ENCODE results near the gene PARD3.
"Not testable (repeated sequence)": the region's sequence is repeated elsewhere in the genome, so short reads cannot be mapped to it uniquely, and the experiment has no call there.

PARD3 gene

GRCh38 chr10:34280599-34281374 is 534.3 kb downstream of the PARD3 start:
- DNase-seq = no peak

- no peak for DNase-seq
These were observed 539.4 kb downstream of the PARD3 start for GRCh38 chr10:34275626-34276130.

DNA sequence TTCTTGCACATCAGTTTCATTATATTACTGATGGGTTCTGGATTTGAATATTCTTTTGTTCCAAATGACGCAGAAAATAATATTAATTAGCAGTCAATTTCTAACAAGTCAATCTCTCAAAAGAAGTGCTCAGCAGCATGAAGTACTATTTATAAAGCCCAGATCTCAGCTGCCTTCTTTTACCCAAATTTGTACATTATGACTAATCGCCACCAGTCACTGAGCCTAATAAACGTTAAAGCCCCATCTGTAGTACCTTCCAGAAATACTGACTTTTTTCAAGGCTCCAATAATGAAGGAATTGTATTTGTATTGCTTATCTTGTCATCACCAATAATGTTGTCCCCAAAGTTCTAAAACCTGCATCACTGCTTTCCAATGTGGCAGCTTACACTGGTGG is 540.2 kb downstream of the PARD3 start:
- no peak for DNase-seq

DNA sequence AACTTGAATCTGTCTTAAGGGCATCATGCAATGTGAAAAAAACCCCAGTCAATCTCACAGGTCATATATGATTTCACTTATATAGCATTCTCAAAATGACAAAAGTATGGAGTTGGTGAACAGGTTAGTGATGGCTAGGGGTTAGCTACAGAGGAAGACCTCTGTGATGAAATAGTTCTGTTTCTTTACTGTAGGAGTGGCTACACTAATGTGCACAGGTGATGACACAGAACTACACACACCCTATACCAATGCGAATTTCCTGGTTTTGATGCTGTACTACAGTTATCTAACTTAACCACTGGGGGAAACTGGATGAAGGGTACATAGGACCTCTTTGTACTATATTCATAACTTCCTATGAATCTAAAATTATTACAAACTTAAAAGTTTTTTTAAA is 541.8 kb downstream of the PARD3 start:
- DNase-seq = no peak

DNA sequence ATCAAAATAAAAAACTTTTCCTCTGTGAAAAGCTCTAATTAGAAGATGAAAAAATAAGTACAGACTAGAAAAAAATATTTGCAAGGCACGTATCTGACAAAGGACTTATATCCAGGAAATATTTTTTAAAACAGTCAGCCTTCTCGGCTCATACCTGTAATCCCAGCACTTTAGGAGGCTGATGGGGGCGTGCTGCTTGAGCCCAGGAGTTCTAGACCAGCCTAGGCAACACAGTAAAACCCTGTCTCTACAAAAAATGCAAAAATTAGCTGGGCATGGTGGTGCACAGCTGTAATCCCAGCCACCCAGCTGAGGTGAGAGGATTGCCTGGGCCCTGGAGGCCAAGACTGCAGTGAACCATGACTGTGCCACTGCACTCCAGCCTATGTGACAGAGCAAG is 542.8 kb downstream of the PARD3 start:
- DNase-seq = no peak

DNA sequence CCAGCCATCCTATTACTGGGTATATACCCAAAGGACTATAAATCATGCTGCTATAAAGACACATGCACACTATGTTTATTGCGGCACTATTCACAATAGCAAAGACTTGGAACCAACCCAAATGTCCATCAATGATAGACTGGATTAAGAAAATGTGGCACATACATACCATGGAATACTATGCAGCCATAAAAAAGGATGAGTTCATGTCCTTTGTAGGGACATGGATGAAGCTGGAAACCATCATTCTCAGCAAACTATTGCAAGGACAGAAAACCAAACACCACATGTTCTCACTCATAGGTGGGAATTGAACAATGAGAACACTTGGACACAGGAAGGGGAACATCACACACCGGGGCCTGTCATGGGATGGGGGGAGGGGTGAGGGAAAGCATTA is 546.7 kb downstream of the PARD3 start:
- not testable (repeated sequence) for DNase-seq

DNA sequence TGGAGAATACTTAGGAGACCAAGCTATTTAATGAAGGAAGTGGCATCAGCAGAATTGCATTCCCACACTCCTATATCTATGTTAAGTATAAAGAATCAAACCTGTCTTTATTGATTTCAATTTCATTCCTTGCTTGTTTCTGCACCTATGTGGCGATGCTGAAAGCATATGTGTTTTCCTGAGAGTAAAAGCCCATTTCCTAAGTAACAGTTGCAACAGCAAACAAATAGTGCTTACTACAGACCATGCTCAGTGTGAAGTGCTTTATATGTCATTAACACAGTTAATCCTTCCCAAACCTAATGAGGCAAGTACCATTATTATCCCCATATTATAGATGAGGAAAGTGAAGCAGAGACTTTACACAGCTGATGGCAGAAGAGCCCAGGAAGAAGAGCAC is 552.1 kb downstream of the PARD3 start:
- DNase-seq = peak; percentile 19

DNA sequence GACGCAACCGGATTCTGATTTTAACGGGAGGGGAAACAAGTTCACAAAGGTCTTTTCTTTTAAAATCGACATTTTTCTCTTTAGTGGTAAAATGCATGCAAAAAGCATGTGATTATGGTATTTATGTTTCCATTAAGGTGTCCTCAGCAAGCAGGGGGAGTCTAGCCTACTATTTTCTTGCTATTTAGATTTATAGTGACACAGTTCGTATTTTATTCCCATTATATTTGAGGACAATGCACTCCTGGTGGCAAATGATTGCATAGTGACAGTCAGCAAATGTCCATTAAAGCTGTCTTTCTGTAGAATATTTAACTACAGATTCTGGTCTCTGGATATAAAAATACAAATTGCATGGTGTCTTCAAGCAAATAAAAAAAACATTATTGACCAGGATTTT is 554.2 kb downstream of the PARD3 start:
- no peak for DNase-seq

- DNase-seq = no peak
These were observed 558.9 kb downstream of the PARD3 start for GRCh38 chr10:34256216-34256615.

DNA sequence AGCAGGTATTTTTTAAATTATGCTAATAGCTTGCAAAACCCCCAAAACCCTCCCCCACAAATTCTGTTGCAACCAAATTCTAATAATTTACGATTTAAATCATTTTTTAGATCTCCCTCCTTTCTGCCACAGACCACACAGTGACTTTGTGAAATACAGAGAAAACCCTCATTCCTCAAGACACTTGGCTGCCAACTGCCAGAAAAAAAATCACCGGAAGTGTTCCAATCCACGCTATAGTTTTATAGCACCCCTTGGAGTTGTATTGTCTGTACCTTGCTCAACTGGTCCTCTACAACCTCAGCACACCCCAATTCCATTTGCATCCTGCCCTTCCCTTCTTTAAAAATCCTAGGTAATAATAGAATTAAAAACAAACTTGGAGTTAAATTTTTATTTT is 560.1 kb downstream of the PARD3 start:
- no peak for DNase-seq

GRCh38 chr10:34254596-34254995 is 560.5 kb downstream of the PARD3 start:
- DNase-seq = peak; percentile 5

- no peak for DNase-seq
These were observed 563.0 kb downstream of the PARD3 start for GRCh38 chr10:34252111-34252510.

- no peak for DNase-seq
These were observed 563.9 kb downstream of the PARD3 start for GRCh38 chr10:34251177-34251576.

DNA sequence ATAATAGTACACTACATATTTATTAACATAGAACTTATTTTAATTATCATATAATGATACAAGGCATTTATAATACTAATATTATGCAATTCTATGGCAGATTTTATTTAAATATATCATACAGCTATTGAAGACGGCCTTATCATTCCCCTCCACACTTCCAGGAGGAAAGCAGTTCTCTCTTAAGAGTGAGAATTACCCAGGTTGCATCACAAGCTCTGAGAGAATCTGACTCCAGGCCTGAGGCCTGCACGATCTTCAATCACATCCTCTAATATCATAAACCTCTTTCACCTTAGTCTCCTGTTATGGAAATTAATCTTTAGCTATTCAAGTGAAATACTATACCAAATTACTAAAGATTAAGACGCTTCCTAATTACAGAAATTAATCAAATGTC is 564.4 kb downstream of the PARD3 start:
- DNase-seq = no peak

DNA sequence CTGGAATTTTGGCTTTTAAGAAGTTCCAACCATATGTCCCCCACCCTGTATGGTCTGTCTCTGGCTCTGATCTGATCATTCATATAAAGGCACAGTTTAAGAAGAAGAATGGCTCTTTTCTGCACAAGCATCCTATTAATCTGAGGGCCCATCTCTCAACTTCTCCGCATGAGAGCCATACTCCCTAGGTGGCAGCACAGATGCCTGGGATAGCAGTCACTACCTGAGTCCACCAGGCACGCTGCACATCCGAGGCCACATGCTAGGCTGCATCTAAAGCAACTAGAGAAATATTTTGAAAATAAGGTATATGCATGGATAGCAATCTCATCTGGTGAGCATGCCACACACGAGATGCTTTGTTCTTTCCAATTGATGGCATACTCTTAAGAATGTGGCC is 565.5 kb downstream of the PARD3 start:
- peak; percentile 48 for DNase-seq

GRCh38 chr10:34247560-34247959 is 567.5 kb downstream of the PARD3 start:
- no peak for DNase-seq

DNA sequence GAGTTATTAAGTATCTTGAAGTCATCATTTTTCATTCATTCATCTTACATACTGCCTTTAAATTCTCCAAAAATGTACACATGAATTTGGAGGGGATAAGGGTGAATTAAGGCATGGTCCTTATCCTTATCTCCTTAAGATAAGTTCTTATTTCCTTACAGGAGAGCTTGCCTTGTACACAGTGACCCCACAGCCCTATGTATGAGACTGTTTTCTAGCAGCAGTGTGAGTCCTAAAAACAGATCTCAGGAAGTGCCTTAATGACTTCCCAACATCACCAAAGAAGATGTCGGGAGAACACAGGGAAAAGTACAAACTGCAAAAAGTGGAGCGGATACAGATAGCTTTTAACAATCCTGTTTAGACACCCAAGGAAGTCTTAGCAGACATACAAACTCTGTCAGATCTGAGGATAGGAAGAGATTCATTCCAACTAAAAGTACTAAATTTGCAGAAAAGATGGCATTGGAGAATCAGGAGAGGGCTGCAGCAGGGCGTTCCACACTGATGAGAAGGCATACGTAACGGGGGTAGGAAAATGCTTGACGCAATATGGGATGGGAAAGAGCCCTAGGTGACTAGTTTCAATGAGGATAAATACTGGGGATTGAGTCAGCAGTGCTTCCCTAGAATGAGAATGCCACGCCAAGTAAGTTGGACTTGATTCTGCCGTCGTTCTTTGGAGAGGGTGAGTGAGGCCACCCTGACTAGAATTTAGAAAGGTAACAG is 570.2 kb downstream of the PARD3 start:
- DNase-seq = no peak

GRCh38 chr10:34241226-34242000 is 573.7 kb downstream of the PARD3 start:
- no peak for DNase-seq

DNA sequence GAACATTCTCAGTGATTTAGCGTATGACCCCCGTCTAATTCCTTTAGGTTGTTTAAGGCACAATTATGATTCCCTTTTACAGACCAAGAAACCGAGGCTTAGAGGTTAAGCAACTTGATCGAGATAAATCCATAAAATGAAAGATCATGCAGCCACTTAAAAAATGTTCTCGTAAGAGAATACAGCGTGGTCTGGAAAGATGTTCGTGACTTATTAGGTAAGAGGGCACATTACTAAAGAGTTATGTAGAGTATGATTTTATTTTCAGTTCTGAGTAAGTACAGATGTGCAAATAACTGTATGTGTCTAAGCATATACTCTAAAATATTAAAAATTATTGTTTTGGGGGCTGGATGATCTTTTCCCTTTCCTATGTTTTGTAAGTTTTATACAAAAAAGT is 575.1 kb downstream of the PARD3 start:
- DNase-seq = peak; percentile 34

DNA sequence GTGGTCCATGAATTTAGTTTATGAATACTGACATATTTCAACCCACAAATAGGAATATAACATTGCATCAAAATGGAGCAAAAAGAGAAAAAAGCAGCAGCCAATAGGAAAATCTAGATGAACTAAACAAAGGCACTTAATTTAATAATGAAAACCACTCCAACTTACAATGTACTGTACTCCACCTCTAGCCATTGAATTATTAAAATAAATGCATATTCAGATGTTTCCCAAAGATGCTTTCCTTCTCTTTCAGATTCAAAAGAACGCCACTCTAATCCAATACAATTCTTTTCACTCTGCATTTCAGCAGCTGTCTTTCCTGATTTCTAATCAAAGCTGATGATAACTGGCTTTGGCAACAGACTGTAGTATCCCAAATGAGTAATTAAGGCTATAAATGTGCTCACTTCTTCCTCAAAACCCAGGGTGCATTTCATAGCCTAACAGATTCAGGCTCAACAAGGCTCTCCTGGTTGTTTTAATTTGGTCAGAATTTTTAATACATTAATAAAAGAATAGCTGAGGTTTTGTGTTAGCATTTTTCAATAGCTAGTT is 577.1 kb downstream of the PARD3 start:
- DNase-seq = peak; percentile 54

DNA sequence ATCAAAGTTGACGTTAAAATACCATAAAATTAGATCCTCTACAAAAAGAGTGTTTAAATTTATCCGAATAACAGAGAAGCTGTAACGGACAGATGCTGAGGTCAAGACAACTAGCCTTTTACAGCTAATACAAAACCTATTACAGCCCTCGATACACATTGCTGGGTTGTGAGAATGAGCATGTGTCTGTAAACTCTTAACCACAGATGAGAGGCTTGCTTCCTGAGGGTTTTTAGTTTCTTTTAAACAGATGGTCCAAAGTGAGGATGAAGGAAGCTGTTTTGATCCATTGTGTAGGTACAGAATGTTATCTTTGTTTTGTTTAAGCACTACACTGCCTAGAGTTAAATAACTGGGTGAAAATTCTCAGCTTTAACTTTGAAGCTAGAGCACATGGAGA is 578.2 kb downstream of the PARD3 start:
- peak; percentile 90 for DNase-seq

- DNase-seq = no peak
These were observed 579.8 kb downstream of the PARD3 start for GRCh38 chr10:34235164-34235832.

GRCh38 chr10:34232481-34232880 is 582.6 kb downstream of the PARD3 start:
- DNase-seq = no peak
